ENCODE results near the gene MN1.

MN1 gene

GRCh38 chr22:27785831-27786230 lies 15.7 kb downstream of the MN1 start:
- DNase-seq (ENCODE audit: low read depth) = no peak

- DNase-seq (ENCODE audit: low read depth) = no peak
Observed at GRCh38 chr22:27784120-27784475, 17.5 kb downstream of the MN1 start.

- no peak for DNase-seq (ENCODE audit: low read depth)
Observed at GRCh38 chr22:27783436-27784119, 18.0 kb downstream of the MN1 start.

GRCh38 chr22:27782088-27782487 lies 19.5 kb downstream of the MN1 start:
- no peak for DNase-seq (ENCODE audit: low read depth)

- DNase-seq (ENCODE audit: low read depth) = no peak
Observed at GRCh38 chr22:27780161-27780575, 21.4 kb downstream of the MN1 start.

- no peak for DNase-seq (ENCODE audit: low read depth)
Observed at GRCh38 chr22:27779643-27780042, 21.9 kb downstream of the MN1 start.

GRCh38 chr22:27778294-27779090 lies 23.1 kb downstream of the MN1 start:
- no peak for DNase-seq (ENCODE audit: low read depth)

- no peak for DNase-seq (ENCODE audit: low read depth)
Observed at GRCh38 chr22:27777128-27777527, 24.4 kb downstream of the MN1 start.

- no peak for DNase-seq (ENCODE audit: low read depth)
Observed at GRCh38 chr22:27776650-27776958, 25.0 kb downstream of the MN1 start.

- no peak for DNase-seq (ENCODE audit: low read depth)
Observed at GRCh38 chr22:27775758-27776649, 25.6 kb downstream of the MN1 start.

- no peak for DNase-seq (ENCODE audit: low read depth)
Observed at GRCh38 chr22:27775087-27775698, 26.4 kb downstream of the MN1 start.

- no peak for DNase-seq (ENCODE audit: low read depth)
Observed at GRCh38 chr22:27774200-27774599, 27.4 kb downstream of the MN1 start.

GRCh38 chr22:27772984-27773498 lies 28.5 kb downstream of the MN1 start:
- no peak for DNase-seq (ENCODE audit: low read depth)

- no peak for DNase-seq (ENCODE audit: low read depth)
Observed at GRCh38 chr22:27772081-27772983, 29.2 kb downstream of the MN1 start.

GRCh38 chr22:27771637-27772036 lies 29.9 kb downstream of the MN1 start:
- no peak for DNase-seq (ENCODE audit: low read depth)

GRCh38 chr22:27769012-27769411 lies 32.5 kb downstream of the MN1 start:
- DNase-seq (ENCODE audit: low read depth) = no peak

GRCh38 chr22:27768027-27768653 lies 33.4 kb downstream of the MN1 start:
- DNase-seq (ENCODE audit: low read depth) = no peak

GRCh38 chr22:27766679-27767078 lies 34.9 kb downstream of the MN1 start:
- DNase-seq (ENCODE audit: low read depth) = no peak

GRCh38 chr22:27765706-27766291 lies 35.8 kb downstream of the MN1 start:
- no peak for DNase-seq (ENCODE audit: low read depth)

GRCh38 chr22:27764722-27765236 lies 36.8 kb downstream of the MN1 start:
- no peak for DNase-seq (ENCODE audit: low read depth)

Measured in activated T-cell treated with anti-CD3 and anti-CD28 coated beads for 1 hour (primary cell).